IPS-20b (cell line): ENCODE measurements around the gene MTA2.

ENCODE experiments used
- H3K27ac ChIP-seq: one replicate; pipeline ENCODE4 v1.5.1; 2013; ENCODE audit warnings: low read length
- H3K27me3 ChIP-seq: 2 replicates; pipeline ENCODE4 v1.6.1; 2013; ENCODE audit warnings: mild to moderate bottlenecking, low read length, inconsistent platforms; ENCODE audit not compliant: insufficient read depth
- H3K36me3 ChIP-seq: 2 replicates; pipeline ENCODE4 v1.6.1; 2013; ENCODE audit warnings: low read depth, mild to moderate bottlenecking, inconsistent platforms, low read length, moderate library complexity; ENCODE audit not compliant: insufficient read depth
- H3K4me1 ChIP-seq: 2 replicates; pipeline ENCODE4 v1.6.1; 2013; ENCODE audit warnings: mild to moderate bottlenecking, control low read depth, inconsistent platforms, low read length, moderate library complexity; ENCODE audit not compliant: insufficient read depth
- H3K4me3 ChIP-seq: 2 replicates; pipeline ENCODE4 v1.5.1; 2013; ENCODE audit warnings: mild to moderate bottlenecking, low read length, inconsistent platforms
- H3K9ac ChIP-seq: 2 replicates; pipeline ENCODE4 v1.6.1; 2013; ENCODE audit warnings: low read depth, mild to moderate bottlenecking, inconsistent platforms, low read length, moderate library complexity
- H3K9me3 ChIP-seq: 2 replicates; pipeline ENCODE4 v1.6.1; 2013; ENCODE audit warnings: mild to moderate bottlenecking, low read depth, low read length, inconsistent platforms; ENCODE audit not compliant: insufficient read depth

The MTA2 gene

DNA sequence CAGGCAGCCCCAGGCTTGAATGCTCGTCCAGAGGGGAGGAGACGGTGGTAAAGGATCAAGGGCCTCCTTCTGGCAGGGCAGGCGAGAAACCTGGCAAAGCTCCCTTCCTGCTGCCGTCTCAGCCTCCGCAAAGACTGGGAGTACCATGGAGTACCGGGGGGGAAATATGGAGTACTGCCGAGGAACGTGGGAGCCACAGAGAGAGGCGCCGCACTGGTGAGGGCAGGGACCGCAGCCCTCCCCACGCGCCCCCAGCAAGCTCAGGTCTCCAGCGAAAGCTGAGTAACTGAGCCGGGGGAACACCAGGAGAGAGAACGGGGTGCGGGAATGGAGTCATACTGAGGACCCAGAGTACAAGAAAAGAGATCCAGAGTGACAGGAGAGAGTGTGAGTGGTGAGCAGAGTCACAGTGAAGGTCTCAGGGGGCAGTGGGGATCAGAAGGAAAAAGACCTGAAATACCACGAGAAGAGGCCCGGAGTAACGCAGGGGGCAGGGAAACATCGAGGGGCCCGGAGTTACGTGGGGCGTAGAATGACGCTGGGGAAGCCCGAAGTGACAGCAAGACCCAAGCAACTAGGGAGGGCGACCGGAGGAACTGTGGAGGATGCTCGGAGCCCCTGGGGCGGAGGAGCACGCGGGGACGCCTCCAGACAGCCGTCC, 10.2 kb upstream of the MTA2 start:
- H3K4me1 ChIP-seq, result peaks cover 3% of the 10 kb centered on the region; the same call in 1 of the 2 replicates
- H3K9me3 ChIP-seq, result no peaks in the 10 kb centered on the region
- H3K36me3 ChIP-seq, result no peaks in the 10 kb centered on the region; the same call in 1 of the 2 replicates
- H3K27me3 ChIP-seq, result peaks cover 13% of the 10 kb centered on the region
- peak overlapping the region; percentile 73 for H3K4me3 ChIP-seq
- H3K27ac ChIP-seq, result no peak overlapping the region
- peak overlapping the region; percentile 63; the same call in 1 of the 2 replicates for H3K9ac ChIP-seq

DNA sequence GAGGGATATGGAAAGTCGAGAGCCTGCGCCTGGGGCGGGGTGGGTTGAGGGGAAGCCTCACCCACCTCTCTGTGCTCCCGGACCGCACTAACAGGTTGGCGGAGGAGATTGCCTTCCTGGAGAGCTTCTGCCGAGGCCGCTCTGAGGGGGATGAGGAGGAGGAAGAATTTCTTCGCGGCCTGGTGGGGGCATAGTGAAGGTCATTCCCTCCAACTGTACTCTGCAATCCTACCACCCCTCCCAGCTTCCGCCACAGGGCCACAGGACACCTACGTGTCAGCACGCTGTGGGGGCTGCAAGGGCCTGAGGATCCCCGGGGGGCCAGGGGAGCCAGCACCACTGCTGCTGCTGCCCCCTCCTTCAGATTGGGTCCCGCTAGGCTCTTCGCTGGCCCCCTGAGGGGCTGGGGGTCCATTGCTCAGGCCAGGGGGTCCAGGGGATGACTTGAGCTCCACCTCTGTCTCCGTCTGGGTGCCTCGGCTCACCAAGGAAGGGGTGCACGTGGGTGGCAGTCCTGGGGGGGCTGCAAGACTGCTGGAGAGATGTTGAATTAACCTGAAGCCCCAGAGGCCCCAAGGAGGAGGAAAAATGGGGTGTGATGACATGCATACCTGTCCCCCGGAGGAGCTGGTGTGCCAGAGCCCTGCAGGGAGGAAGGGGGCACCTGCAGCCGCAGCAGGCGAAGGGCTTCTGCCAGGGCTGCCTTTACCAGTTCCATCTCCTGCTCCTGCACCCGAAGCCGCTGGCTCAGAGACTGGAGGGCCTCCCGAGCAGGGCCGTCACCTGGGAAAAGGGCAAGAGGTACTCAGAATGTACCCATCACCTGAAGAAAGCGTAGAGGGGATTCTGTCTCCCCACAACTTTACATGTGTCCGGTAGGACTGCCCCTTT, 9.4 kb upstream of the MTA2 start:
- peaks cover 3% of the 10 kb centered on the region; the same call in 1 of the 2 replicates for H3K4me1 ChIP-seq
- peaks cover 13% of the 10 kb centered on the region for H3K27me3 ChIP-seq
- H3K9ac ChIP-seq, result peak overlapping the region; percentile 63; the same call in 1 of the 2 replicates
- H3K36me3 ChIP-seq, result no peaks in the 10 kb centered on the region; the same call in 1 of the 2 replicates
- peak overlapping the region; percentile 73; the same call in 1 of the 2 replicates for H3K4me3 ChIP-seq
- no peaks in the 10 kb centered on the region for H3K9me3 ChIP-seq
- no peak overlapping the region for H3K27ac ChIP-seq

DNA sequence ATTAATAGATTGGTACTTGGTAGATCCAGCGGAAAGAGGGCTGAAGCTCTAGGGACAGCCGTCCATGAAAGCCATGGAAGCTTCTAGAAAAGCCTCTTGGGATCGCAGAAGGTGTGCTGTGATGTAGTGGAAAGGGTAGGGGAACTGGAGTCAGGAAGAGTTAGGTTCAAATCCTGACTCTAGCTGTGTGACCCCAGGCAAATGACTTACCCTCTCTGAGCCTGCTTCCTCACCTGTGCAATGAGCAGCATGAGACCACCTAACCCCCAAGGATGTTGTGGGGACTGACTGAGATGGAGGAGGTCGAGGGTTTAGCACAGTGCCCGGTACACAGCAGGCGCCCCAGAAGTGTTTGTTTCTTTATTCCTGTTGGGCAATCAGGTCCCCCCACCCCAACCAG, 8.7 kb upstream of the MTA2 start:
- Histone ChIP-seq H3K4me3 (no peak overlapping the region), H3K4me1 (peaks cover 3% of the 10 kb centered on the region; the same call in 1 of the 2 replicates)

DNA sequence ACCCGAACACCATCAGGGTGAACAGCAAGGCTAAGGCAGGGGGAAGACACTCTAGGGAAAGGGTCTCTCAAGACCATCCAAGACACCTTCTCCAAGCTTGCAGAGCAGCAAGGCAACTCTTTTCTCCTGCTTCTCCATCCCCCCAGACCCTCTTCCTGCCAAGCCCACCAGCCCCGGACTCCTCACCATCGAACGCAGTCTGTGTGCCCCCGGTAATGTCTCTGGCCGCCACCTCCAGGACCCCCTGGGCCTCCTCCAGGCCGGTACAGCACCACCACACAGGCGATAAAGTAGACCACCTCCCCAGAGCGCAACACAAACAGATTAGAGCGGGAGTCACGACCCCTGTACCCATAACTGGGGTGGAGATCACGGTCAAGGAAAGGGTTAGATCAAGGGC, 7.1 kb upstream of the MTA2 start:
- Histone ChIP-seq H3K4me1 (peaks cover 3% of the 10 kb centered on the region; the same call in 1 of the 2 replicates), H3K36me3 (no peaks in the 10 kb centered on the region), H3K9me3 (no peaks in the 10 kb centered on the region), H3K27ac (no peak overlapping the region), H3K9ac (no peak overlapping the region), H3K27me3 (peaks cover 19% of the 10 kb centered on the region), H3K4me3 (no peak overlapping the region)

More for the DNA sequence above, 8.7 kb upstream of the MTA2 start:
- no peaks in the 10 kb centered on the region for H3K9me3 ChIP-seq
- H3K27me3 ChIP-seq, result peaks cover 13% of the 10 kb centered on the region
- no peak overlapping the region for H3K9ac ChIP-seq
- H3K36me3 ChIP-seq, result no peaks in the 10 kb centered on the region; the same call in 1 of the 2 replicates
- H3K27ac ChIP-seq, result no peak overlapping the region

DNA sequence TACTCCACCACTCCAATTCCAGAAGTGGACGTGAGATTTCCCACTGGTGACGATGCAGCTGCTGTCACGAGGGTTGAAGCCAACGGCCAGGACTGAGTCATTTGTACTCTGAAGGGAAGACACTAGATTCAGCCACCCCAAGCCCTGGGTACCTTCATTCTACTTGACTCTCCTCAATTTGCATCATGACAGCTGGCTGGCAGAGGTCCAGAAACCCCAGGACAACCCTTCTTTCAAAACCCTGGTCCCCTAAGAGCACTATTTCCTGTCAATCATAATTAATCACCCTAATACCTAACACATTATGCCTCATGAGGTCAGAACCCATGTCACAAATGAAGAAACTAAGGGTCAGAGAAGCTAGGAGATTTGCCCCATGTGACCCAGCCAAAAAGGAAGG, 6.0 kb upstream of the MTA2 start:
- H3K4me3 ChIP-seq, result no peak overlapping the region
- H3K4me1 ChIP-seq, result peaks cover 8% of the 10 kb centered on the region; the same call in 1 of the 2 replicates
- H3K9me3 ChIP-seq, result no peaks in the 10 kb centered on the region
- H3K27me3 ChIP-seq, result peaks cover 29% of the 10 kb centered on the region
- peak overlapping the region; percentile 65; the same call in 1 of the 2 replicates for H3K9ac ChIP-seq
- no peak overlapping the region for H3K27ac ChIP-seq
- no peaks in the 10 kb centered on the region for H3K36me3 ChIP-seq

DNA sequence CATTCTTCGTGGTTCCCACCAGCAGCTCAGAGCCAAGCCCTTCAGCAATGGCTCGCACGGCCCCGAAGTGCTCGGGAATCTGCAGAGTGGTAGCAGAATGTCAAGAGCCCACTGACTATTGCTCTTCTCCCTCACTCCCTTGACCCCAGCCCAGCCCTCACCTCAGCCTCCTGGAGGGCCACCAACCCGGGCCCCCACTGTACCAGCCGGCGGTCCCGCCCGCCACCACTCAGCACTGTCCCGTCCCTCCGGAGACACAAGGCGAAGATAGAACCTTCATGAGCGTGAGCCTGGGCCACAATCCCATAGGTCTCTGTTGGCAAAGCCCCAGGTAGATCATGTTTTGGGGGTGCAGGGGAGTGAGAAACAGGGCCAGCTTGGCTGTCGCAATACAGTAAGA, 4.2 kb upstream of the MTA2 start:
- Histone ChIP-seq H3K4me3 (no peak overlapping the region), H3K27ac (no peak overlapping the region), H3K27me3 (peaks cover 21% of the 10 kb centered on the region), H3K4me1 (peaks cover 8% of the 10 kb centered on the region; the same call in 1 of the 2 replicates), H3K9ac (no peak overlapping the region), H3K36me3 (no peaks in the 10 kb centered on the region), H3K9me3 (no peaks in the 10 kb centered on the region)

DNA sequence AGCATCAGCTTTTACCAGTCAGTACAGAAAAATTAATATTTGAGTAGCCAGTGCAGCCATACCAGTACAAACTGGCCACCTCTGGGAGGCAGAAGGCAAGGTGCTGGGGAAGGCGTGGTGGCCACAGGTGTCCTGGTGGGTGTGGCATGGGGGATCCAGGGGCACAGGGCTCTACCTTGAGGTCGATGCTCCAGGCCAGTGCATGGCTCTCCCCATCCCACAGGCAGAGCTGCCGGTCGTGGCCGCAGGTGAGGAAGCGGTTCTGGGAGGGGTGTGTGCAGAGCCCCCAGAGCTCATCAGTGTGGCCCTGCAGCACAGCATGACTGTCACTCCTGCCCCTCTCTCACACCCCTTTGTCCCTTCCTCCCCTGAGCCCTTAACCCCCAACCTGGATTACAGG, 3.8 kb upstream of the MTA2 start:
- Histone ChIP-seq H3K4me1 (peaks cover 8% of the 10 kb centered on the region; the same call in 1 of the 2 replicates), H3K4me3 (no peak overlapping the region), H3K27ac (no peak overlapping the region), H3K27me3 (peaks cover 24% of the 10 kb centered on the region), H3K9me3 (no peaks in the 10 kb centered on the region), H3K36me3 (no peaks in the 10 kb centered on the region), H3K9ac (no peak overlapping the region)

DNA sequence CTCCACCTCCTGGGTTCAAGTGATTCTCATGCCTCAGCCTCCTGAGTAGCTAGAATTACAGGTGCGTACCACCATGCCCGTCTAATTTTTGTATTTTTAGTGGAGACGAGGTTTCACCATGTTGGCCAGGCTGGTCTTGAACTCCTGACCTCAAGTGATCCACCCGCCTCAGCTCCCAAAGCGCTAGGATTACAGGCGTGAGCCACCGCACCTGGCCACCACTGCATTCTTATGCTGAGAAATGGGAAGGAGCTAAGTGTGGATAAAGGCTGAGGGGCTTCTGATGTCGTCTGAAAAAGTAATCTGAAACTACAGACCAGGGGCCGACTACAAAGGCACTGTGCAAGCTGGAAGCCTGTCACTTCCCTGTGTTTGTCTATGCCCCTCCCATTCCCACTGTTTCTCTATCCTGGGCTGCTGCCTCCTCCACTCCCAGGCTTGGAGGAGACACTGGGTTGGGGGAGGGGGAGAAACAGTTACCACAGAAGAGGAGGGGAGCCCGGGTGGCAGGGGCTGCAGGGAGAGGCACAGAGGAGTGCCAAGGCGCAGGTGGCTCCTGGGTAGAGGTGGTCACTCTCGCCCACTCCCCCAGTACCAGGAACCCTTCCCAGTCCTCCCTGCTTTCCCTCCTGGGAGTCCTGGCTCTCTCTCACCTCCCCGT, 2.9 kb upstream of the MTA2 start:
- Histone ChIP-seq H3K36me3 (peaks cover 7% of the 10 kb centered on the region; the same call in 1 of the 2 replicates), H3K4me3 (no peak overlapping the region), H3K27ac (no peak overlapping the region), H3K4me1 (peaks cover 15% of the 10 kb centered on the region), H3K27me3 (peaks cover 26% of the 10 kb centered on the region), H3K9me3 (no peaks in the 10 kb centered on the region), H3K9ac (no peak overlapping the region)

DNA sequence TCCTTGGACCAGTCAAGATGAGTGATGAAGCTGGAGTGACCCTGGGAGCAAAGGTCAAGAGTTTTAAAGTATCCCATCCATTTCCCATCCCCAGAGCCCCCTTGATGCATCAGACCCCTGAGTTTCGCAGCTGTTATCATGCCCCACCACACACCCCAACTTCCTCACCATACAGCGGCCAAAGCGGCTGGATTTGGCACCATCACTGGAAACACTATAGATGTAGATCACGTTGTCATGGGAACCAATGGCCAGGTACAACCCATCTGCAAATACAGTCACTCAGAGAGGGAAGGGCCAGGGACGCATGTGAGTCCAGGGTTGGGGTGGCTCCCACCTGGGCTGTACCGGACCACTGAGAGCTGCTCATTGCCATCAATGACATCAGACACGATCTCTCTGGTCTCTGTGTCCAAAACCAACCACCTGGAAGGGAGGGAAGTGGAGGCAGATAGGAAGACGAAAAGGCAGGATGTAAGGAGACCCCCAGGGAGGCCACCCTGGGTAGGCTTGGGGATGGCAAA, 2.2 kb upstream of the MTA2 start:
- H3K27ac ChIP-seq, result no peak overlapping the region
- H3K27me3 ChIP-seq, result peaks cover 26% of the 10 kb centered on the region
- no peak overlapping the region for H3K4me3 ChIP-seq
- H3K4me1 ChIP-seq, result peaks cover 20% of the 10 kb centered on the region
- H3K36me3 ChIP-seq, result peaks cover 11% of the 10 kb centered on the region
- H3K9ac ChIP-seq, result no peak overlapping the region
- no peaks in the 10 kb centered on the region for H3K9me3 ChIP-seq

DNA sequence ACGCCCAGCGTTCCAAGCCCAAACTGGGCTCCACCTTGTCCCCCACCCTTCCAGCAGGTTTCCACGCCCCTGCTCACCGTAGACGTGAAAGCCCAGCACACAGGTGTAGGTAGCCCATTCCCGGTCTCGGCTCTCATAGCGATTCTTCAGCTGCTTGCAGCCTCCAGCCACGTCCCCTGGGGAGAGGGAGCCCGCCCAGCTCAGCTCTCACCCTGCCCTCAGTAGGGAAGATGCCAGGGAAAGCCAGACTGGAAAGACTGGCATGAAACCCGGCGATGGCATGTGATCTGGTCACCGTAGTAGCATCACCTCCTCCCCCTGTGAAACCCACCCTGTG, 1.4 kb upstream of the MTA2 start:
- Histone ChIP-seq H3K27ac (no peak overlapping the region), H3K36me3 (peaks cover 19% of the 10 kb centered on the region), H3K4me1 (peaks cover 23% of the 10 kb centered on the region), H3K9me3 (no peaks in the 10 kb centered on the region), H3K27me3 (peaks cover 26% of the 10 kb centered on the region), H3K9ac (peak overlapping the region; percentile 87; the same call in 1 of the 2 replicates), H3K4me3 (peak overlapping the region; percentile 96; the same call in 1 of the 2 replicates)
